HG02623 (cell line): ENCODE results near the gene CCDC3.
"Not testable (repeated sequence)": the region's sequence is repeated elsewhere in the genome, so short reads cannot be mapped to it uniquely, and the experiment has no call there.

ENCODE experiments used
- ATAC-seq: cut with Tn5 transposase; IDR thresholded peaks from one replicate; pipeline ENCODE4 v1.9.1; 2021; ENCODE audit warnings: moderate library complexity; ENCODE audit not compliant: unreplicated experiment

The CCDC3 gene

GRCh38 chr10:12896251-12896650 is 105.3 kb downstream of the CCDC3 start:
- no peak for ATAC-seq

DNA sequence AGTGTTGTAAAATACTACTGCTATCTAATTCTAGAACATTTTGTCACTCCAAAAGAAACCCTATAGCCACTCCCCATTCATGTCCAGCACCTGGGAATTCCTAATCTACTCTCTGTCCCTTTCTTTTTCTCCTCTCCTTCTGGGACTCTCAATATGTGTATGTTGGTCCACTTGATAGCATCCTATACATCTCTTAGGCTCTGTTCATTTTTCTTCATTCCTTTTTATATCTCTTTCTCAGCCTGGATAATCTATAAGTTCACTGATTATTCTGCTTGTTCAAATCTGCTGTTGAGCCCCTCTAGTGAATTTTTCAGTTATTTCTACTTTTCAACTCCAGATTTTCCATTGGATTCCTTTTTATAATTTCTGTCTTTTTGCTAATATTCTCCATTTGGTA is 108.6 kb downstream of the CCDC3 start:
- ATAC-seq = no peak

- ATAC-seq = no peak
Observed at GRCh38 chr10:12890958-12891357, 110.6 kb downstream of the CCDC3 start.

GRCh38 chr10:12888470-12888869 is 113.0 kb downstream of the CCDC3 start:
- no peak for ATAC-seq

GRCh38 chr10:12887780-12888179 is 113.7 kb downstream of the CCDC3 start:
- no peak for ATAC-seq

DNA sequence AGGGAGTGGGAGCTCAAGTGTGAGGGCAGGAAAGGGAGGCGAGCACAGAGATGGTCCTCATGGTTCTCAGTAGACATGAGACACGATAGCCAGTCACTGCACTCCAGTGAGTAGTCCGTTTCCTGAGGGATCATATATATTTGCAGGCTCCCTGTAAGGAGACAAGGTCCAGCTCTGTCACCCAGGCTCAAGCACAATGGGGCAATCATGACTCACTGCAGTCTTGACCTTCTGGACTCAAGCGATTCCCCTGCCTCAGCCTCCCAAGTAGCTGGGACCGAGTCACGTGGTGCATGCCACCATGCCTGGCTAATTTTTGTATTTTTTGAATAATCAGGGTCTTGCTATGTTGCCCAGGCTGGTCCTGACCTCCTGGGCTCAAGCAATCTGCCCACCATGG is 116.7 kb downstream of the CCDC3 start:
- ATAC-seq = no peak

DNA sequence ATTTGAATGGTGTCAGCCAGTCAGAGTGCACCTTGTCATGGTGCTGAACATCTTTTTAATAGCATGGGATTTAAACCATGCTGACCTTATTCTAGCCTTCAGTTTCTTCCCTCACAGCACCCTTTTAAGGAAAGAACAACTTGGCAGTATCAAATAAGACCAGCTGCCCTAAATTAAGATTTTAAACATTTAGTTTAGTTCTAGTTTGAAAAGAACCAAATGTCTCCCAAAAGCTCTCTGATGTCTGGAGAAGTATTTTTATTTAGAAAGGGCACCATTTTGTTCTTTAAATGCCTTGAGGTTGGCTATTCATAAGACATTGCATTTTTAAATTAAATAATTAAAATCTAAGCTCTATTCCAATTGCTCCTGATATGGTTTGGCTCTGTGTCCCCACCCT is 121.1 kb downstream of the CCDC3 start:
- ATAC-seq = no peak

DNA sequence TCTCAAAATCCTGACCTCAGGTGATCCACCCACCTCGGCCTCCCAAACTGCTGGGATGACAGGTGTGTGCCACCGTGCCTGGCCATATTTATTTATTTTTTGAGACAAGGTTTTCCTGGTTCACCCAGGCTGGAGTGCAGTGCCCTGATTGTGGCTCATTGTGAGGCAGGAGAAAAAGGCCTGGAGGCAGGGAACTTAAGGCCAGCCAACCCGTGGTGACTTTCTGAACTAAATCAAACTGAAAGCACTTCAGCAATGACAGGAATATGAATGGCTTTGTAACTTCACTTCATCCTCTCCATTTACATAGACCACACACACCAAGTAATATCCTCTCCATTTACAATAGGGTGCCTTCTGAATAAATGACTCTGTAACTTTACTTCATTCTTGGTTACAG is 124.4 kb downstream of the CCDC3 start:
- ATAC-seq = no peak

DNA sequence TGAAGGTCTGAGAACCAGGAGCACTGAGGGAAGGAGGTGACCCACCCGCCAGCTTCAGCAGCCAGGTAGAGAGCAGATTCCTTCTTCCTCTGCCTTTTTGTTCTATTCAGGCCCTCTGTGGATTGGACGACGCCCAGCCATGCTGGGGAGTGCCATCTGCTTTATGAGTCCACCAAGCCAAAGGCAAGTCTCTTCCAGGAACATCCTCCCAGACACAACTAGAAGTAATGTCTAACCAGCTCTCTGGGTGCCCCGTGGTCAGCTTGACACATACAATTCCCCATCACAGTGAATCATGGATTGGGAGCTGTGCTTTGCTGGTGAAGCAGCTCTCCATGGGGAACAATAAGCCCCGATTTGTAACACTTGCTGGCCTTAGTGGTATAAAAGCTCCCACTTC is 125.2 kb downstream of the CCDC3 start:
- no peak for ATAC-seq

DNA sequence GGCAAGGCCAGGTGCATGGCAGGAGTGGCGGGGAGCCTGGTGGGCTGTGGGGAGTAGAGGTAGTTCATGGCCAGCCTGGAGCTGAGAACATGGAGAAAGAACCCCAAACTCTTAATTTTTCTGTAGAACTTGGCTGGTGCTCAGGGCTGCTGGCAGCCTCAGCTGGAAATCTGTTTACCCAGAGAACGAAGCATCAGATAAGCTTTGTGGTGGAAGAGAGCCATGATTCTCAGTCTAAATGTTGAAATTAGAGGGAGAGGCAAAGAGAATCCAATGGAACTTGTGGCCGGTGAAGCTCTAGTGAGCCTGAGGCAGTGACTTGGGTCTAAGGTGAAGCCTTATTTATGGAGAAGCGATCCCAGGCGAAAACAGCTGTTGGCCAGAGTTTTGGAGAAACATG is 126.4 kb downstream of the CCDC3 start:
- ATAC-seq = no peak

- ATAC-seq = no peak
Observed at GRCh38 chr10:12874501-12874900, 127.0 kb downstream of the CCDC3 start.

GRCh38 chr10:12873172-12873571 is 128.3 kb downstream of the CCDC3 start:
- ATAC-seq = no peak

GRCh38 chr10:12872577-12872976 is 128.9 kb downstream of the CCDC3 start:
- ATAC-seq = no peak

GRCh38 chr10:12869427-12869826 is 132.1 kb downstream of the CCDC3 start:
- ATAC-seq = no peak

- ATAC-seq = no peak
Observed at GRCh38 chr10:12868229-12868628, 133.3 kb downstream of the CCDC3 start.

DNA sequence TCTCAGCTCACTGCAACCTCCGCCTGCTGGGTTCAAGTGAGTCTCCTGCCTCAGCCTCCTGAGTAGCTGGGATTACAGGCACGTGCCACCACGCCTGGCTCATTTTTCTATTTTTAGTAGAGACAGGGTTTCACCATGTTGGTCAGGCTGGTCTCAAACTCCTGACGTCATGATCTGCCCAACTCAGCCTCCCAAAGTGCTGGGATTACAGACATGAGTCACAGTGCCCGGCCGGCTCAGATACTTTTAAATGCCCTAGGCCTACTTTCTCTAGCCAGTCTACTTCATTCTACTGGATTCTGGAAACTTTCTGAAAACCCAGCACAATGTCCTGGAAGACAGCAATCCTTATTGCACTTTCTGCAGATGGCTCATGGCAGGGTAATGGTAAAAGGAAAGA is 136.0 kb downstream of the CCDC3 start:
- not testable (repeated sequence) for ATAC-seq

DNA sequence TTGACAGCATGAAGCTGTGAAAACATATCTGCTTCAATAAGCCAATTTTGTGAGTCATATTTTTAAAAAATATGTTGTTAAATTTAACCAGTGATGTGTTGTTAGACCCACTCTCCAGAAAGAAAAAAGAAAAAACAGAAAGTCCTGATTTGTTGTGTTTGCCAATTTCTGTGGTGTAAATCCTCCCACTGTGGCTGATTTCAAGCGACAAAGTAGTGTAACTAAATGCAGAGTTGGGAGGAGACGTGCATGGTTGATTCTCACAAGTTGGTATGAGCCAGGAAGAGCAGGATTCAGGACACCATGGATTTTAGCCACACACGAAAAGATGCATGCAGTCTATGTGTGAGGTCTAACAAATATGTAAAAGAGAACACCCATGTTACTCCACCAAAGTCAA is 139.1 kb downstream of the CCDC3 start:
- no peak for ATAC-seq

GRCh38 chr10:12854988-12855387 is 146.5 kb downstream of the CCDC3 start:
- no peak for ATAC-seq

GRCh38 chr10:12852687-12853086 is 148.8 kb downstream of the CCDC3 start:
- ATAC-seq = no peak

DNA sequence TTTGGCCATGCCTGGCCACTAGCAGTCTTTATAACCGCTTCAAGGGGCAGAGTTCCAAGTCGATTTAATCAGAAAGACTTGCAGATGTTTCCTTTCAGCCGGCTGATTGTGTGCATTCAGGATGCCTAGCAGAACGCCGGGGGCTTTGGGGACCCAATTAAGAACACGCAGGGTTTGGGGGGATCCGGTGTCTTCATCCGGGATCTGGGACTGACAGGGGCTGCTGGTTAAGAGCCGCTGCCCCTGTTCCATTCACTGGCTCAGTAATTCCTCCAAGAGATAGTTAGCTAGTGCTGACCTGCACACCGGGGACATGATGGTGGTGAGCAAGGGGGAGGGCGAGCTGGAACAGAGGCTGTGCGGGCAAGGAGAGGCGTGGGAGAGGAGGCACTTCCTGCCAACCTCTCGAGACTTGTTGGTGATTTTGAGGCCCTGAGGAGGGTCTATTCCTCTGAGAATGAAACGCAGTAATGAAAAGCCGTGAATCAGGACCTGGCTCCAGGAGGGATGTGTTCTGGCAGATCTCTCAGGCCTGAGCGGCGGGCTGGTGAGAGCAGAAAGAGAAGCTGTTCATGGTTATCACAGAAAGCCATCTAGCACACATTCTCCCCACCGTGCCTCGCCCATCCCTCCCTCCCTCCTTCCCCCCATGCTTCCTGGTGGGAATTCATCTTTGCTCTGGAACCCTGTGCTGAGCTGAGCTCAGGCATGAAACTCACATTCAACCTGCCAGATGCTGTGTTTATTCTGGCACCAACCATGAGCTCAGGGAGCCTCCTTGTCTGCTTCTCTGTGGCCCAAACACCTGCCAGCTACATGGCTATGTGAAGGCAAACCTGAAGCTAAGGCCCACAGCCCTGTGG is 152.0 kb downstream of the CCDC3 start:
- no peak for ATAC-seq

- ATAC-seq = no peak
Observed at GRCh38 chr10:12848439-12849173, 152.9 kb downstream of the CCDC3 start.

GRCh38 chr10:12847361-12847975 is 154.0 kb downstream of the CCDC3 start:
- no peak for ATAC-seq
